ENCODE data around the gene TESPA1.
"Not testable (repeated sequence)": the region's sequence is repeated elsewhere in the genome, so short reads cannot be mapped to it uniquely, and the experiment has no call there.

Gene TESPA1

GRCh38 chr12:54984658-54985376 is at the start of gene TESPA1:
TESPA1 (minus strand) TSS chr12:54984762; CDS start chr12:54974562, 10,200 bp downstream.
- peak; percentile 88 to 91 for DNase-seq

- DNase-seq: no peak
Observed at GRCh38 chr12:55034218-55034617, 49.7 kb upstream of the TESPA1 start.

- no peak for DNase-seq
Observed at GRCh38 chr12:55025508-55025907, 40.9 kb upstream of the TESPA1 start.

GRCh38 chr12:55024575-55024974 is 40.0 kb upstream of the TESPA1 start:
- DNase-seq: no peak

- DNase-seq: peak; percentile 21 to 24
Observed at GRCh38 chr12:55019784-55020183, 35.2 kb upstream of the TESPA1 start, which contains the start of gene NEUROD4. NEUROD4 (plus strand) TSS chr12:55019974; CDS start chr12:55026440, 6,466 bp downstream.

- no peak for DNase-seq
Observed at GRCh38 chr12:55017416-55017925, 32.9 kb upstream of the TESPA1 start.

GRCh38 chr12:55008944-55009585 is 24.5 kb upstream of the TESPA1 start:
- DNase-seq: no peak

GRCh38 chr12:55002355-55002754 is 17.8 kb upstream of the TESPA1 start:
- DNase-seq: no peak

GRCh38 chr12:55001198-55001868 is 16.8 kb upstream of the TESPA1 start:
- no peak for DNase-seq

GRCh38 chr12:54998958-54999510 is 14.5 kb upstream of the TESPA1 start:
- DNase-seq: no peak

GRCh38 chr12:54997929-54998522 is 13.5 kb upstream of the TESPA1 start:
- no peak for DNase-seq

GRCh38 chr12:54996205-54996604 is 11.6 kb upstream of the TESPA1 start:
- DNase-seq: no peak

- peak; percentile 68 to 84 for DNase-seq
Observed at GRCh38 chr12:54993181-54993835, 8.7 kb upstream of the TESPA1 start.

- DNase-seq: no peak
Observed at GRCh38 chr12:54991991-54992375, 7.4 kb upstream of the TESPA1 start.

GRCh38 chr12:54991161-54991990 is 6.8 kb upstream of the TESPA1 start:
- peak; percentile 30 to 72 for DNase-seq

GRCh38 chr12:54989829-54990228 is 5.3 kb upstream of the TESPA1 start:
- DNase-seq: no peak

GRCh38 chr12:54988402-54989054 is 4.0 kb upstream of the TESPA1 start:
- no peak for DNase-seq

GRCh38 chr12:54987611-54988231 is 3.2 kb upstream of the TESPA1 start:
- no peak for DNase-seq

GRCh38 chr12:54986773-54987172 is 2.2 kb upstream of the TESPA1 start:
- DNase-seq: not testable (repeated sequence)

GRCh38 chr12:54983536-54984101 is 943 bp downstream of the TESPA1 start:
- peak in 1 of 2 donors; percentile 56 for DNase-seq
